Body of pancreas (tissue), 4 donors: ENCODE measurements around the gene FKBP7.

ENCODE experiments used
- POLR2A ChIP-seq, 3 donors: fragments of 450-650 bp; IDR thresholded peaks; one replicate each; pipeline ENCODE4 v1.6.1; 2016; ENCODE audit warnings: antibody characterized with exemption in 3 of 3, mild to moderate bottlenecking in 2 of 3
- TF ChIP-seq, protein P1 (sequence below), 7 experiments: fragments of 450-650 bp in 4 of 7; fragments of 200-600 bp in 3 of 7; sonication (generic) in 3 of 7; IDR thresholded peaks; one replicate each; pipeline ENCODE4 v1.5.1; 2016 to 2019; ENCODE audit warnings: antibody characterized with exemption in 7 of 7

DNA sequence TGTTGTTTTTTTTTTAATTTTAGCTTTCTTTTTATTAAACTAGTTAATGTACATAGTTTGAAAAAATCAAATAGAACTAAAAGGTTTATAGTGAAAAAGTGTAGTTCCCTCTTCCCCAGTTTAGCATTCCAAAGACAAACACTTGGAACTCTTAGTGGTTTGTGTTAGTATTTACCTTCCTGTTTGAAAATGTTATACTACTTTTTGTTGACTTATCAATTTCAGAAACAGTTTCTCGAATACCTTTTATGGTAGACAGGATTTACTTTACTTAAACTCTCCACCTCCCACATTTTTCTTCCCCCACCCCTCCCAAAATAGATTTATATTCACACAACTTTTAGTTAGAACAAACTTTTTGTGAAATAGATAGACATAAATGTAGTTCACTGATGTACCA, 28.5 kb upstream of the FKBP7 start:
- TF ChIP-seq POLR2A (IDR thresholded peaks at IDR 0.05): no peak
- TF ChIP-seq, protein P1, sequence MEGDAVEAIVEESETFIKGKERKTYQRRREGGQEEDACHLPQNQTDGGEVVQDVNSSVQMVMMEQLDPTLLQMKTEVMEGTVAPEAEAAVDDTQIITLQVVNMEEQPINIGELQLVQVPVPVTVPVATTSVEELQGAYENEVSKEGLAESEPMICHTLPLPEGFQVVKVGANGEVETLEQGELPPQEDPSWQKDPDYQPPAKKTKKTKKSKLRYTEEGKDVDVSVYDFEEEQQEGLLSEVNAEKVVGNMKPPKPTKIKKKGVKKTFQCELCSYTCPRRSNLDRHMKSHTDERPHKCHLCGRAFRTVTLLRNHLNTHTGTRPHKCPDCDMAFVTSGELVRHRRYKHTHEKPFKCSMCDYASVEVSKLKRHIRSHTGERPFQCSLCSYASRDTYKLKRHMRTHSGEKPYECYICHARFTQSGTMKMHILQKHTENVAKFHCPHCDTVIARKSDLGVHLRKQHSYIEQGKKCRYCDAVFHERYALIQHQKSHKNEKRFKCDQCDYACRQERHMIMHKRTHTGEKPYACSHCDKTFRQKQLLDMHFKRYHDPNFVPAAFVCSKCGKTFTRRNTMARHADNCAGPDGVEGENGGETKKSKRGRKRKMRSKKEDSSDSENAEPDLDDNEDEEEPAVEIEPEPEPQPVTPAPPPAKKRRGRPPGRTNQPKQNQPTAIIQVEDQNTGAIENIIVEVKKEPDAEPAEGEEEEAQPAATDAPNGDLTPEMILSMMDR (IDR thresholded peaks at IDR 0.05): no peak
